HepG2 (cell line): ENCODE data around the gene SDC4. TPM values are rescaled to one million over a fixed set of nuclear protein-coding genes. Genes with fewer than 3 reads are reported as not detected.

Source experiments
- ATF7 ChIP-seq, 2 experiments: fragments of 450-650 bp in 1 of 2; sonication (generic) in 1 of 2; formaldehyde crosslinking in 1 of 2; IDR thresholded peaks; 2 replicates each; pipeline versions ENCODE4 v1.4.0 to v1.6.1; 2016 to 2020; ENCODE audit warnings: antibody characterized with exemption in 1 of 2, mild to moderate bottlenecking in 1 of 2, missing genetic modification reagents in 1 of 2
- FLYWCH1 ChIP-seq: sonication (generic); formaldehyde crosslinking; IDR thresholded peaks from 2 replicates; pipeline ENCODE4 v1.8.1; 2023; ENCODE audit warnings: mild to moderate bottlenecking, missing genetic modification reagents
- FOXO1 ChIP-seq: sonication (generic); formaldehyde crosslinking; IDR thresholded peaks from 2 replicates; pipeline ENCODE4 v1.4.0; 2020; ENCODE audit warnings: missing genetic modification reagents
- HOXA5 ChIP-seq: sonication (generic); formaldehyde crosslinking; IDR thresholded peaks from 2 replicates; pipeline ENCODE4 v1.4.0; 2020; ENCODE audit warnings: missing genetic modification reagents
- IRF2 ChIP-seq: IDR thresholded peaks from 2 replicates; pipeline ENCODE4 v1.6.1; 2018; ENCODE audit warnings: missing genetic modification reagents, missing compliant biosample characterization
- JARID2 ChIP-seq: sonication (generic); formaldehyde crosslinking; IDR thresholded peaks from 2 replicates; pipeline ENCODE4 v1.8.1; 2023; ENCODE audit warnings: missing genetic modification reagents, inconsistent platforms; ENCODE audit not compliant: insufficient replicate concordance
- MZF1 ChIP-seq: sonication (generic); formaldehyde crosslinking; IDR thresholded peaks from 2 replicates; pipeline ENCODE4 v1.8.1; 2023; ENCODE audit warnings: mild to moderate bottlenecking, missing genetic modification reagents, borderline replicate concordance
- REPIN1 ChIP-seq: sonication (generic); formaldehyde crosslinking; IDR thresholded peaks from 2 replicates; pipeline ENCODE4 v1.8.0; 2022; ENCODE audit warnings: missing genetic modification reagents, low read depth, mild to moderate bottlenecking, borderline replicate concordance
- SKIL ChIP-seq: sonication (generic); formaldehyde crosslinking; IDR thresholded peaks from 2 replicates; pipeline ENCODE4 v1.8.0; 2022; ENCODE audit warnings: missing genetic modification reagents, mild to moderate bottlenecking, moderate library complexity, borderline replicate concordance
- ZKSCAN5 ChIP-seq: sonication (generic); formaldehyde crosslinking; IDR thresholded peaks from 2 replicates; pipeline ENCODE4 v1.5.1; 2020; ENCODE audit warnings: mild to moderate bottlenecking, missing genetic modification reagents
- ZNF234 ChIP-seq: sonication (generic); formaldehyde crosslinking; conservative IDR thresholded peaks from 2 replicates; pipeline ENCODE4 v1.5.1; 2020; ENCODE audit warnings: mild to moderate bottlenecking, missing genetic modification reagents
- ZNF274 ChIP-seq: sonication (generic); formaldehyde crosslinking; IDR thresholded peaks from 2 replicates; pipeline ENCODE4 v1.5.1; 2020; ENCODE audit warnings: mild to moderate bottlenecking, missing genetic modification reagents
- ZNF280D ChIP-seq: sonication (generic); formaldehyde crosslinking; IDR thresholded peaks from 2 replicates; pipeline ENCODE4 v1.5.1; 2020; ENCODE audit warnings: mild to moderate bottlenecking, missing genetic modification reagents
- ZNF75D ChIP-seq: sonication (generic); formaldehyde crosslinking; IDR thresholded peaks from 2 replicates; pipeline ENCODE4 v1.8.1; 2023; ENCODE audit warnings: missing genetic modification reagents, mild to moderate bottlenecking, borderline replicate concordance
- ZSCAN20 ChIP-seq: sonication (generic); formaldehyde crosslinking; IDR thresholded peaks from 2 replicates; pipeline ENCODE4 v1.4.0; 2020; ENCODE audit warnings: missing genetic modification reagents, mild to moderate bottlenecking, borderline replicate concordance
- polyA plus RNA-seq, 8 experiments: library from polyadenylated mRNA; depleted of rRNA in 3 of 8; stranded (reverse) in 7 of 8; unstranded in 1 of 8; fragments of >200 nt; fragmentation: Illumina TruSeq in 4 of 8; extraction: Trizol in 4 of 8; gene quantifications; 2 replicates each; pipeline versions ENCODE4 v1.2.1 to v1.2.3, GENCODE V29; 2011 to 2016; ENCODE audit warnings: low read depth in 4 of 8, missing spikeins in 1 of 8, mixed read lengths in 1 of 8; ENCODE audit not compliant: insufficient read depth in 1 of 8
- total RNA-seq, 5 experiments: library from RNA; depleted of rRNA; stranded (reverse); fragments of >200 nt; fragmentation: Illumina TruSeq; extraction: Trizol; gene quantifications; 2 replicates each; pipeline ENCODE4 v1.2.3, GENCODE V29; 2016; ENCODE audit warnings: low read depth in 1 of 5
- TF ChIP-seq, protein P1 (sequence below): IDR thresholded peaks from 2 replicates; pipeline ENCODE4 v1.6.1; 2016; ENCODE audit warnings: missing compliant biosample characterization, missing genetic modification reagents, borderline replicate concordance
- TF ChIP-seq, protein P2 (sequence below): sonication (generic); formaldehyde crosslinking; IDR thresholded peaks from 2 replicates; pipeline ENCODE4 v1.5.0; 2020; ENCODE audit warnings: mild to moderate bottlenecking, missing genetic modification reagents, borderline replicate concordance

SDC4 gene
- total and polyA plus RNA-seq, 2 of the 13 experiments (the other 11 are each of a cell fraction or from before 2014, with no cell fraction given) = 49.0 to 65.1 TPM

- 0 out of 2 replicates have a peak, but pooled peaks have one; percentile 14 for TF ChIP-seq ZNF280D (CRISPR knock-in tag)
- no peak for TF ChIP-seq ATF7 (IDR thresholded peaks at IDR 0.05)
- no peak for TF ChIP-seq ATF7 (CRISPR knock-in tag; IDR thresholded peaks at IDR 0.05)
- TF ChIP-seq ZNF234 = no peak
- TF ChIP-seq, protein P1, sequence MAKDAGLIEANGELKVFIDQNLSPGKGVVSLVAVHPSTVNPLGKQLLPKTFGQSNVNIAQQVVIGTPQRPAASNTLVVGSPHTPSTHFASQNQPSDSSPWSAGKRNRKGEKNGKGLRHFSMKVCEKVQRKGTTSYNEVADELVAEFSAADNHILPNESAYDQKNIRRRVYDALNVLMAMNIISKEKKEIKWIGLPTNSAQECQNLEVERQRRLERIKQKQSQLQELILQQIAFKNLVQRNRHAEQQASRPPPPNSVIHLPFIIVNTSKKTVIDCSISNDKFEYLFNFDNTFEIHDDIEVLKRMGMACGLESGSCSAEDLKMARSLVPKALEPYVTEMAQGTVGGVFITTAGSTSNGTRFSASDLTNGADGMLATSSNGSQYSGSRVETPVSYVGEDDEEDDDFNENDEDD (CRISPR knock-in tag) = no peak
- TF ChIP-seq ZNF75D = no peak
- no peak for TF ChIP-seq ZSCAN20 (CRISPR knock-in tag)
- TF ChIP-seq SKIL (CRISPR knock-in tag) = peak; percentile 62; the same call in 1 of the 2 replicates
- peak; percentile 78 for TF ChIP-seq FOXO1
- TF ChIP-seq, protein P2, sequence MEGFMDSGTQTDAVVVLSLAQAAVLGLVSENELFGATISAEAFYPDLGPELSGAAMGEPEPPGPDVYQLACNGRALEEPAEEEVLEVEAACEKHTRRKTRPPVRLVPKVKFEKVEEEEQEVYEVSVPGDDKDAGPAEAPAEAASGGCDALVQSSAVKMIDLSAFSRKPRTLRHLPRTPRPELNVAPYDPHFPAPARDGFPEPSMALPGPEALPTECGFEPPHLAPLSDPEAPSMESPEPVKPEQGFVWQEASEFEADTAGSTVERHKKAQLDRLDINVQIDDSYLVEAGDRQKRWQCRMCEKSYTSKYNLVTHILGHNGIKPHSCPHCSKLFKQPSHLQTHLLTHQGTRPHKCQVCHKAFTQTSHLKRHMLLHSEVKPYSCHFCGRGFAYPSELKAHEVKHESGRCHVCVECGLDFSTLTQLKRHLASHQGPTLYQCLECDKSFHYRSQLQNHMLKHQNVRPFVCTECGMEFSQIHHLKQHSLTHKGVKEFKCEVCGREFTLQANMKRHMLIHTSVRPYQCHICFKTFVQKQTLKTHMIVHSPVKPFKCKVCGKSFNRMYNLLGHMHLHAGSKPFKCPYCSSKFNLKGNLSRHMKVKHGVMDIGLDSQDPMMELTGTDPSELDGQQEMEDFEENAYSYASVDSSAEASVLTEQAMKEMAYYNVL (CRISPR knock-in tag) = no peak
- TF ChIP-seq JARID2 (CRISPR knock-in tag) = no peak
- no peak; the same call in 1 of the 2 replicates for TF ChIP-seq IRF2 (CRISPR knock-in tag)
- 0 out of 2 replicates have a peak, but pooled peaks have one; percentile 84 for TF ChIP-seq MZF1 (CRISPR knock-in tag)
- TF ChIP-seq ZKSCAN5 (CRISPR knock-in tag) = peak; percentile 14; the same call in 1 of the 2 replicates
- TF ChIP-seq HOXA5 (CRISPR knock-in tag) = 0 out of 2 replicates have a peak, but pooled peaks have one; percentile 27
- TF ChIP-seq REPIN1 = no peak
- peak; percentile 64; the same call in 1 of the 2 replicates for TF ChIP-seq ZNF274 (CRISPR knock-in tag)
- TF ChIP-seq FLYWCH1 (CRISPR knock-in tag) = no peak
These were observed 6.0 kb downstream of the SDC4 start (continued) for GRCh38 chr20:45341939-45342854.
